ENCODE data around the gene TBC1D22A. TPM values are rescaled to one million over a fixed set of nuclear protein-coding genes. Genes with fewer than 3 reads are reported as not detected.

Gene TBC1D22A
- total RNA-seq, 1 experiment from 2014 or later = 20.9 TPM

DNA sequence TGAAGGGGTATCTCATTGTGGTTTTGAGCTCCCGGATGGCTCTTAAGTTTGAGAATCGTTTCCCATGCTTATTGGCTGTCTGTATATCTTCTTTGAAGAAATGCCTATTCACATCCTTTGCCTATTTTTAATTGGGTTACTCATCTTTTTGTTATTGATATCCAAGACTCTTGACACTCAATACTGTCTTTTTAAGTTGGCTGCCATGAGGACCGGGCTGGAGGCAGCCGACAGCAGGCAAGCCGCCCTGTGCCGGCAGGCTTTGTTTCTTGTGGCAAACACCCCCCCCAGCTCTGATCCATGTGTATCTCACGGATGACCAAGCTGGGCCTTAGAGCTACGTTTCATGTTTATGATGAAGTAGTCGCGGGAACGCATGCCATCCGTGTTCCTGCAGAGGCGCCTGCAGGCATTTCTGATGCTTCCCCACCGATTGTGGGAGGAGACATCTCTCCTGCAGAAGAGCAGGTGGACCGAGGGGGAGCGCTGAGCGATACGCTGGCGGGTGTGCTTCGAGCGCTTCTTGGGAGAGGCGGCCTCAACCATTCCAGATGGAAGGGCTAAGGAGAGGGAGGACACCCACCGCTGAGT, 95.8 kb downstream of the TBC1D22A start:
- ATAC-seq (no peak), DNase-seq (ENCODE audit: low read depth, low spot score) (no peak)
- ChIA-PET CTCF (no interaction called here), RAD21 (ENCODE audit: low non-redundant PET in 1 of 2, low total read pairs in 2 of 2, uncharacterized antibody in 2 of 2, unreplicated experiment in 2 of 2) (no interaction called here), POLR2A (no interaction called here)
- Histone ChIP-seq H3K9me2 (ENCODE audit: insufficient read depth) (no peaks in the 10 kb centered on the region), H3K9ac (ENCODE audit: low read length) (no peak overlapping the region), H3K79me2 (ENCODE audit: insufficient read depth, low read length) (peaks cover 4% of the 10 kb centered on the region; the same call in 1 of the 2 replicates), H3K4me3 (replicated peaks in 1 of 2; ENCODE audit: low read depth in 1 of 2, low read length in 2 of 2) (no peak overlapping the region), H3K9me3 (ENCODE audit: control insufficient read depth in 1 of 2, insufficient read depth in 1 of 2, low read depth in 1 of 2, low read length in 2 of 2) (no peaks in the 10 kb centered on the region), H3K27me3 (ENCODE audit: insufficient read depth, low read length) (no peaks in the 10 kb centered on the region), H3K36me3 (ENCODE audit: control insufficient read depth in 1 of 2, insufficient read depth in 2 of 2, low read length in 2 of 2) (no peaks in the 10 kb centered on the region), H4K20me1 (ENCODE audit: insufficient read depth) (no peaks in the 10 kb centered on the region), H2AFZ (ENCODE audit: low read depth, low read length, poor library complexity, severe bottlenecking) (no peak overlapping the region), H3K4me1 (ENCODE audit: control insufficient read depth in 1 of 2, insufficient read depth in 2 of 2, low read length in 2 of 2) (peaks cover 0 to 5% of the 10 kb centered on the region in 2 experiments; a peak in 2 of 4 replicates), H3K4me2 (ENCODE audit: low read length) (no peak overlapping the region), H3K27ac (ENCODE audit: low read depth, low read length) (no peak overlapping the region)
- no peak for TF ChIP-seq CEBPB (IDR thresholded peaks at IDR 0.05; ENCODE audit: low read depth)
- TF ChIP-seq ELF1 (IDR thresholded peaks at IDR 0.05; ENCODE audit: borderline replicate concordance, low read depth) = no peak
- no peak for TF ChIP-seq POLR2AphosphoS5 (IDR thresholded peaks at IDR 0.05; ENCODE audit: low read depth, low read length)
- no peak for TF ChIP-seq CBX3 (IDR thresholded peaks at IDR 0.05; ENCODE audit: low read depth)
- no peak for TF ChIP-seq CTCF (IDR thresholded peaks at IDR 0.05 in 2 of 3, conservative IDR thresholded peaks at IDR 0.05 in 1 of 3; ENCODE audit: borderline replicate concordance in 1 of 3, insufficient read depth in 1 of 3, low read depth in 2 of 3, low read length in 2 of 3)
- BruUV-seq (replicated peaks) = no TSS peak
- intact Hi-C loops (cut with micrococcal nuclease) = no loop called here

DNA sequence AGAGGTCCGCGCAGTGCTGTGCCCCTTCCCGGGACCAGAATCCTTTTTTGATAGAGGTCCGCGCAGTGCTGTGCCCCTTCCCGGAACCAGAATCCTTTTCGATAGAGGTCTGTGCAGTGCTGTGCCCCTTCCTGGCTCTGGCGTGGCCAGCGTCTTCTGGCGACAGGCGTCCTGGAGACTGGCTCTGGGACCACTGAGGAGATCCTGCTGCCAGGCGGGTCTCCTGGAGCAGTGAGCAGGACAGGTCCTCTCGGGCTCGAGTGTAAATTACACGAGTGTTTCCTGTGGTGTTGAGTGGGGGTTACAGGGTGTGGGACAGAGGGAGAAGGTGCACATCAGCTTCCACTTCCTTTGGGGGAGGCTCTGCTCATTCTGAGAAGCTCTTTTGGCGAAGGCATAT, 98.1 kb downstream of the TBC1D22A start:
- no peak overlapping the region for H3K4me2 ChIP-seq (ENCODE audit: low read length)
- no peak overlapping the region for H3K27ac ChIP-seq (ENCODE audit: low read depth, low read length)
- no peaks in the 10 kb centered on the region for H3K4me1 ChIP-seq (ENCODE audit: control insufficient read depth in 1 of 2, insufficient read depth in 2 of 2, low read length in 2 of 2)
- POLR2A ChIA-PET = no interaction called here
- peaks cover 4% of the 10 kb centered on the region; the same call in 1 of the 2 replicates for H3K79me2 ChIP-seq (ENCODE audit: insufficient read depth, low read length)
- H3K9ac ChIP-seq (ENCODE audit: low read length) = no peak overlapping the region
- intact Hi-C loops (cut with micrococcal nuclease) = no loop called here
- DNase-seq (ENCODE audit: low read depth, low spot score) (no peak), ATAC-seq (no peak)
- H2AFZ ChIP-seq (ENCODE audit: low read depth, low read length, poor library complexity, severe bottlenecking) = no peak overlapping the region
- H3K4me3 ChIP-seq (replicated peaks in 1 of 2; ENCODE audit: low read depth in 1 of 2, low read length in 2 of 2) = no peak overlapping the region
- BruUV-seq (replicated peaks) = no TSS peak
- H3K9me3 ChIP-seq (ENCODE audit: control insufficient read depth in 1 of 2, insufficient read depth in 1 of 2, low read depth in 1 of 2, low read length in 2 of 2) = no peaks in the 10 kb centered on the region
- no peaks in the 10 kb centered on the region for H4K20me1 ChIP-seq (ENCODE audit: insufficient read depth)
- CTCF ChIA-PET = no interaction called here
- RAD21 ChIA-PET (ENCODE audit: low non-redundant PET in 1 of 2, low total read pairs in 2 of 2, uncharacterized antibody in 2 of 2, unreplicated experiment in 2 of 2) = no interaction called here
- H3K9me2 ChIP-seq (ENCODE audit: insufficient read depth) = no peaks in the 10 kb centered on the region
- H3K36me3 ChIP-seq (ENCODE audit: control insufficient read depth in 1 of 2, insufficient read depth in 2 of 2, low read length in 2 of 2) = no peaks in the 10 kb centered on the region
- no peaks in the 10 kb centered on the region for H3K27me3 ChIP-seq (ENCODE audit: insufficient read depth, low read length)
- TF ChIP-seq POLR2AphosphoS5 (IDR thresholded peaks at IDR 0.05; ENCODE audit: low read depth, low read length) = no peak
- TF ChIP-seq TCF7L2 (IDR thresholded peaks at IDR 0.05; ENCODE audit: borderline replicate concordance, extremely low read depth, insufficient read depth, insufficient read length) = no peak
- no peak for TF ChIP-seq CEBPB (IDR thresholded peaks at IDR 0.05; ENCODE audit: low read depth)
- no peak for TF ChIP-seq CBX3 (IDR thresholded peaks at IDR 0.05; ENCODE audit: low read depth)
- no peak for TF ChIP-seq FOSL1 (IDR thresholded peaks at IDR 0.05; ENCODE audit: low read depth)
- TF ChIP-seq EZH2 (IDR thresholded peaks at IDR 0.05) = no peak
- no peak for TF ChIP-seq YY1 (IDR thresholded peaks at IDR 0.05; ENCODE audit: extremely low read depth, insufficient replicate concordance, low read depth, low read length)
- no peak for TF ChIP-seq JUND (IDR thresholded peaks at IDR 0.05)
- TF ChIP-seq POLR2A (IDR thresholded peaks at IDR 0.05; ENCODE audit: borderline replicate concordance, extremely low read depth, insufficient read depth, insufficient read length) = no peak
- TF ChIP-seq, protein P1, sequence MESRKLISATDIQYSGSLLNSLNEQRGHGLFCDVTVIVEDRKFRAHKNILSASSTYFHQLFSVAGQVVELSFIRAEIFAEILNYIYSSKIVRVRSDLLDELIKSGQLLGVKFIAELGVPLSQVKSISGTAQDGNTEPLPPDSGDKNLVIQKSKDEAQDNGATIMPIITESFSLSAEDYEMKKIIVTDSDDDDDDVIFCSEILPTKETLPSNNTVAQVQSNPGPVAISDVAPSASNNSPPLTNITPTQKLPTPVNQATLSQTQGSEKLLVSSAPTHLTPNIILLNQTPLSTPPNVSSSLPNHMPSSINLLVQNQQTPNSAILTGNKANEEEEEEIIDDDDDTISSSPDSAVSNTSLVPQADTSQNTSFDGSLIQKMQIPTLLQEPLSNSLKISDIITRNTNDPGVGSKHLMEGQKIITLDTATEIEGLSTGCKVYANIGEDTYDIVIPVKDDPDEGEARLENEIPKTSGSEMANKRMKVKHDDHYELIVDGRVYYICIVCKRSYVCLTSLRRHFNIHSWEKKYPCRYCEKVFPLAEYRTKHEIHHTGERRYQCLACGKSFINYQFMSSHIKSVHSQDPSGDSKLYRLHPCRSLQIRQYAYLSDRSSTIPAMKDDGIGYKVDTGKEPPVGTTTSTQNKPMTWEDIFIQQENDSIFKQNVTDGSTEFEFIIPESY (IDR thresholded peaks at IDR 0.05; ENCODE audit: extremely low read depth, insufficient replicate concordance, low read length) = no peak
- no peak for TF ChIP-seq RAD21 (IDR thresholded peaks at IDR 0.05; ENCODE audit: low read depth)
- no peak for TF ChIP-seq ELF1 (IDR thresholded peaks at IDR 0.05; ENCODE audit: borderline replicate concordance, low read depth)
- no peak for TF ChIP-seq ZNF274 (IDR thresholded peaks at IDR 0.05; ENCODE audit: low read depth, low read length)
- no peak for TF ChIP-seq ZFX (IDR thresholded peaks at IDR 0.05)
- TF ChIP-seq, protein P2, sequence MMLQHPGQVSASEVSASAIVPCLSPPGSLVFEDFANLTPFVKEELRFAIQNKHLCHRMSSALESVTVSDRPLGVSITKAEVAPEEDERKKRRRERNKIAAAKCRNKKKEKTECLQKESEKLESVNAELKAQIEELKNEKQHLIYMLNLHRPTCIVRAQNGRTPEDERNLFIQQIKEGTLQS (IDR thresholded peaks at IDR 0.05) = no peak
